ENCODE results near the gene PRSS8.

PRSS8 gene

DNA sequence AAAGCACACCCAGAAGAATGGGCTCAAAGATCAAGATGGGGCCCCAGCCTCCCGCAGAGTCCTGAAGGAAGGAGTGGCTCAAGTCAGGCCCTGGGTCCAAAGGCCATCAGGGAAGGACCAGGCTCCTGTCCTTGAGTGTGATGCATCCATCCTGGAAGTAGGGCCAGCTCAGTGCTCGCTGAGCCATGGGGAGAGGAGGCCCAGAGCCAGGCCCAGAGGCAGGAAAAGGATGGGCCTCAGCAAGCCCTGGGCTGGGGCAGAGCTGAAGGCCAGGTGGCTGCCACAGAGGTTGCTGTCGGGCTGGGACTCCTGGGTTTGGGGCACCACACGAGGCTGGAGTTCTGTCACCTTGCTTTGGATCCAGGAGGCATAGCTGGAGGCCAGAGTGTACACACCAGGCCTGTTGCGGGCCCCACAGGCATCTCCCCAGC lies 3.7 kb downstream of the PRSS8 start:
- intact Hi-C loops (cut with DNase I) = no loop called here
- no peak for DNase-seq

GRCh38 chr16:31131416-31131815 lies 4.1 kb downstream of the PRSS8 start:
- intact Hi-C loops (cut with DNase I) = no loop called here
- no peak for DNase-seq

- intact Hi-C loops (cut with DNase I) = no loop called here
Measured at GRCh38 chr16:31130899-31131298, 4.6 kb downstream of the PRSS8 start.

DNA sequence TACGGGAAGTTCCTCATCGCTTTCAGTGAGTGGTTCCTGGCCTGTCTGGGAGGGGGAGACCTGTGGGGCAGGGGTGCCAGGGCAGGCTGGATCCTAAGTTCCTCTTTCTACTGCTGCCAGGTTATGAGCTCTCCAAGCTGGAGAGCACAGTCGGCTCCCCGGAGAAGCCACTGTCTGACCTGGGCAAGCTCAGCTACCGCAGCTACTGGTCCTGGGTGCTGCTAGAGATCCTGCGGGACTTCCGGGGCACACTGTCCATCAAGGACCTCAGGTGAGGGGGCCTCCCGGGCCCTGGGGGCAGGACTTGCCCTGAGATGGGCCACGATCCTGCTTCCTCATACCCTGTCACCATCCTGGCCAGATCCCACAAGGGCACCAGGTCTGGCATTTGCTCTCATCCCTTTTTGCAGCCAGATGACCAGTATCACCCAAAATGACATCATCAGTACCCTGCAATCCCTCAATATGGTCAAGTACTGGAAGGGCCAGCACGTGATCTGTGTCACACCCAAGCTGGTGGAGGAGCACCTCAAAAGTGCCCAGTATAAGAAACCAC lies 5.1 kb downstream of the PRSS8 start:
- DNase-seq = no peak
- intact Hi-C loops (cut with DNase I) = no loop called here

More at GRCh38 chr16:31130899-31131298, 4.6 kb downstream of the PRSS8 start:
- no peak for DNase-seq

- intact Hi-C loops (cut with DNase I) = no loop called here
- peak in 17 of 42 donors; percentile 15 to 65 (median 45) for DNase-seq
Measured at GRCh38 chr16:31129568-31130335, 5.8 kb downstream of the PRSS8 start.

GRCh38 chr16:31128711-31129567 lies 6.6 kb downstream of the PRSS8 start:
- intact Hi-C loops (cut with DNase I) = no loop called here
- peak in 25 of 42 donors; percentile 16 to 74 (median 44) for DNase-seq

DNA sequence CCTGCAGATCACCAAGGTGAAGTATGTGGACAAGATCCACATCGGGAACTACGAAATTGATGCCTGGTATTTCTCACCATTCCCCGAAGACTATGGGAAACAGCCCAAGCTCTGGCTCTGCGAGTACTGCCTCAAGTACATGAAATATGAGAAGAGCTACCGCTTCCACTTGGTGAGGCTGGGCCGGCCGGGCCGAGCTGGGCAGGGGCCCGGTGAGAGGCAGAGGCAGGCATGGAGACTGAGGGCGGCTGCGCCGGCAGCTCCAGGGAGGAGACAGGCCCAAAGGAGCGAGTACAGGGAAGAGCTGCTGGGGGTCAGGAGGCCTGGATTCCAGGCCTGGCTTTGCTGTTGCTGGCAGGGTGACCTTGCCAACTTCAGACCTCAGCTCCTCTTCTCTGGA lies 8.3 kb downstream of the PRSS8 start:
- intact Hi-C loops (cut with DNase I) = no loop called here
- no peak for DNase-seq

- intact Hi-C loops (cut with DNase I) = no loop called here
- DNase-seq = no peak
Measured at GRCh38 chr16:31125844-31126243, 9.7 kb downstream of the PRSS8 start.

DNA sequence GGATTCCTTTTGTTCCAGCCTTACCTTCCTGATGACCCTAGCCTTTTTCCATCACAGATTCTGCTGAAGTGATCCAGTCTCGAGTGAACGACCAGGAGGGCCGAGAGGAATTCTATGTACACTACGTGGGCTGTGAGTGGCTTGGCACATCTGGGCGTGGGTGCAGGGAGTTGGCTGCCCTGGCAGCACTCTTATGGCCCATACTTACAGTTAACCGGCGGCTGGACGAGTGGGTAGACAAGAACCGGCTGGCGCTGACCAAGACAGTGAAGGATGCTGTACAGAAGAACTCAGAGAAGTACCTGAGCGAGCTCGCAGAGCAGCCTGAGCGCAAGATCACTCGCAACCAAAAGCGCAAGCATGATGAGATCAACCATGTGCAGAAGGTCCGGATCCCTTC lies 15.4 kb downstream of the PRSS8 start:
- DNase-seq = no peak
- intact Hi-C loops (cut with DNase I) = no loop called here

- DNase-seq = peak in 1 of 42 donors; percentile 32
- intact Hi-C loops (cut with DNase I) = no loop called here
Measured at GRCh38 chr16:31118223-31119155, 17.0 kb downstream of the PRSS8 start.

DNA sequence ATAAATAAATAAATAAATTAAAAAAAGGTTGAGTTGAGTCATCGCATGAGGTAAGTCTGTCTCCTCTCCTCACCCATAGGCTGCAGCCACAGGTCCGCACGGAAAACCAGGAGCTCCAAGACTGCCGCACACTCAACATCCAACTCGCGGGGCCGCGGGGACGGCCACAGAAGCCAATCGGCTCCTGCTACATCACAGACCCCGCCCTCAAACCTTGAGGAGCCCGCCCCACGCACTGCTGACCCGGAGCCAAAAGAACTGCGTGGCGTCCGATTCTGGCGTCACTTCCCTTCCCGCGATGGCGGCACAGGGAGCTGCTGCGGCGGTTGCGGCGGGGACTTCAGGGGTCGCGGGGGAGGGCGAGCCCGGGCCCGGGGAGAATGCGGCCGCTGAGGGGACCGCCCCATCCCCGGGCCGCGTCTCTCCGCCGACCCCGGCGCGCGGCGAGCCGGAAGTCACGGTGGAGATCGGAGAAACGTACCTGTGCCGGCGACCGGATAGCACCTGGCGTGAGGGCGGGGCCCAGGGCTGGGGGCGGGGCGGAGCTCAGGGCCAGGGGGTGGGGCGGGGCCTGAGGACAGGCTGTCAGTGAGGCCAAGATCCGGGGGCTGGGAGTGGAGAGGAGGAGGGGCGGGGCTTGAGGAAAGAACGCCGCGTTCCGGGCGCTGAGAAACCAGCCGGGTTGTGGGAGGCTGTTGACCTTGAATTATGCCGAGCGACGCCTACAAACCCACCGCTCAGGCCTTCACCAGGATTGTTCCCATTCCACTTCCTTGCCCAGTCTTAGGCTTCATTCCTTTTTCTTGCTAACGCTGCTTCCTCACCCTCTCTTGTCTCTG lies 17.9 kb downstream of the PRSS8 start, which contains the start of gene KAT8:
TSS of gene KAT8 (plus strand) at position 281 of the 839 bp plus-strand sequence. CDS start at position 299, 18 bp downstream.
- peak; percentile 97 to 100 (median 99) for DNase-seq
- intact Hi-C loops (cut with DNase I) = no loop called here

- intact Hi-C loops (cut with DNase I) = no loop called here
- no peak for DNase-seq
Measured at GRCh38 chr16:31114468-31114867, 21.1 kb downstream of the PRSS8 start.

DNA sequence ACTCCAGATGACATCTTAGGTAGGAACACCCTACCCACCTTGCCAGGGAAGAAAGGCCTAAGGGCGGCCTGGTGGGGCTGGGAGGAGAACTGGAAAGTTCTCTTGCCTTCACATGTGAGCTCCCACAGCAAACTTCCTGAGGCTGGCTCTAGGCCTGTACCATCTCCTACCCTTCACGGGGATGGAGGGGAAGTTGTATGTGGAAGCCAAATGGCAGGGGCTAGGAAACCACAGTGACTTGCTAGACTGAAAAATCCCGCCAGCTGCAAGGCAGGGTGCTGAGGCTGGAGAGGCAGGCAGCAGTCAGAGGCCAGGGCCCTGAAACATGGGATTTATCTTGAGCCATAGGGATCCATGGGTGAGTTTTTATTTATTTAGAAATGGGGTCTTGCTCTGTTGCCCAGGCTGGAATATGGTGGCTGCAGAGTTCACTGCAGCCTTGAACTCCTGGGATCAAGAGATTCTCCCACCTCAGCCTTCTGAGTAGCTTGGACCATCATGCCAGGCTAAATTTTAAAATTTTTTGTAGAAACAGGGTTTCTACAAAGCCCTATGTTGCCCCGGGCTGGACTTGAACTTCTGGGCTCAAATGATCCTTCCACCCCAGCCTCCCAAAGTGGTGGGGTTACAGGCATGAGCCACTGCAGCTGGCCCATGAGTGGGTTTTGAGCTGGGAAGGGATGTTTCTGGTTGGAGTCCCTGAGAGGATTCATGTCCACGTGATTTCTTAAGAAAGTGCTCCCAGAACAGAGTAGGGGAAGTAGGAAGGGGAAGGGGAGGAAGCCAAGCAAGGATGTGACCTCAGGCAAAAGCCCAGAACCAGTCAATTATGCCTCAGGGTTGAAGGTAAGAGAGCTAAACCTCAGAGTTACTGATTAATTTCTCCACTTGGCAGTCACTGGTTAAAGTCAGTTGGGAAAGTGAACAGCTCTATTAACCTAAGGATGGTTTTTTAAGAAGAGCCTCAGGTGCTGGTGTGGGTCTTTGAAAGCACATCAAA lies 22.1 kb downstream of the PRSS8 start:
- intact Hi-C loops (cut with DNase I) = no loop called here
- DNase-seq = peak in 1 of 42 donors; percentile 52

DNA sequence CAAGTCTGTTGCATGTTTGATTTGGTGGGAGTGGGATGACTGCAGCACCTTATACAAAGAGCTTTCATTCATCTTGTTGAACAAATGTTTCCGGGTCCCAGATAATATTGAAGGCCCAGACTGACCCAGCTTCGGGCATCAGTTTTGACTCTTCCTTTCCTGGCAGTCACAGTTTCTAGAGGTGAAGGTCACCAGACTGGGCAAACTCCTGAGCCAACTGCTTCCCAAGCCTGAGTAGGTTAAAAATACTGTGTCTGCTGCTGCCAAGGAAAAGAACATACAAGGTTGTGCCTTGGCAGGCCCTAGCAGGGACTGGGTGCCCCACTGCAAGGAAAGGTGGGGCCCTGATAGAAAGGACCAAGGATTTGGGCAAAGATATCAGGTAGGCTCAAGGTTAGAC lies 22.8 kb downstream of the PRSS8 start:
- DNase-seq = no peak
- intact Hi-C loops (cut with DNase I) = no loop called here

GRCh38 chr16:31111881-31112466 lies 23.6 kb downstream of the PRSS8 start:
- intact Hi-C loops (cut with DNase I) = no loop called here

More at GRCh38 chr16:31111881-31112466, 23.6 kb downstream of the PRSS8 start:
- no peak for DNase-seq
